Measurements from ENCODE around the gene ADGRD1.

- TF ChIP-seq, protein P1, sequence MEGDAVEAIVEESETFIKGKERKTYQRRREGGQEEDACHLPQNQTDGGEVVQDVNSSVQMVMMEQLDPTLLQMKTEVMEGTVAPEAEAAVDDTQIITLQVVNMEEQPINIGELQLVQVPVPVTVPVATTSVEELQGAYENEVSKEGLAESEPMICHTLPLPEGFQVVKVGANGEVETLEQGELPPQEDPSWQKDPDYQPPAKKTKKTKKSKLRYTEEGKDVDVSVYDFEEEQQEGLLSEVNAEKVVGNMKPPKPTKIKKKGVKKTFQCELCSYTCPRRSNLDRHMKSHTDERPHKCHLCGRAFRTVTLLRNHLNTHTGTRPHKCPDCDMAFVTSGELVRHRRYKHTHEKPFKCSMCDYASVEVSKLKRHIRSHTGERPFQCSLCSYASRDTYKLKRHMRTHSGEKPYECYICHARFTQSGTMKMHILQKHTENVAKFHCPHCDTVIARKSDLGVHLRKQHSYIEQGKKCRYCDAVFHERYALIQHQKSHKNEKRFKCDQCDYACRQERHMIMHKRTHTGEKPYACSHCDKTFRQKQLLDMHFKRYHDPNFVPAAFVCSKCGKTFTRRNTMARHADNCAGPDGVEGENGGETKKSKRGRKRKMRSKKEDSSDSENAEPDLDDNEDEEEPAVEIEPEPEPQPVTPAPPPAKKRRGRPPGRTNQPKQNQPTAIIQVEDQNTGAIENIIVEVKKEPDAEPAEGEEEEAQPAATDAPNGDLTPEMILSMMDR (IDR thresholded peaks at IDR 0.05), result no peak
- no peak for TF ChIP-seq POLR2AphosphoS5 (IDR thresholded peaks at IDR 0.05; ENCODE audit: insufficient read depth in 1 of 2, low read depth in 1 of 2)
- no peak for TF ChIP-seq POLR2A (IDR thresholded peaks at IDR 0.05)
Measured at GRCh38 chr12:131076791-131077747, 123.4 kb downstream of the ADGRD1 start.

Measured in vagina (tissue), 2 donors.